RCC 7860 (cell line): ENCODE results near the gene POTEM.
"Not testable (repeated sequence)": the region's sequence is repeated elsewhere in the genome, so short reads cannot be mapped to it uniquely, and the experiment has no call there.

ENCODE experiments used
- DNase-seq: peaks from one replicate; pipeline ENCODE4 v3.0.0-alpha.2; 2015; ENCODE audit warnings: low spot score
- FAIRE-seq: peaks from 2 replicates; lab custom pipeline; 2012; peaks lifted over from hg19 to GRCh38; lab: Jason Lieb, UNC

POTEM gene

DNA sequence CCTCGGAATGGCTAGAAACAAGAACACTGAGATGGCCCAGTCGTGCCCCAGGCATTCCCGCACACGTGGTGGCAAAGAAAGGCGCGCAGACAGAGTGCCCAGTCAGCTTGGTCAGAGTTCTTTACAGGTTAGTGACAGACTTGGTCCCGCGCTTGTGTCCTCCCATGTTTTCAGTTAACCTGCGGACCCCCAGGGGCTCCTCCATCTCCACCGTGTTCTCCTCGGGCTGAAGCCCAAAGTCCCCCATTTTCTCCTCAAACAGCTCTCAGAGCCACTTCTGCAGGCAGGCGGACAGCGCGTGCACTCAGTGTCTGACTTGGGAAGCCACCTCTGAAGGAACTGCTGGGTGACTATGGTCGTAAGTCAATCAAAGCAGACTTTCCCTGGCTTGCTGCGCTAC, 60.7 kb downstream of the POTEM start:
- FAIRE-seq, DNase-seq: not testable (repeated sequence)

DNA sequence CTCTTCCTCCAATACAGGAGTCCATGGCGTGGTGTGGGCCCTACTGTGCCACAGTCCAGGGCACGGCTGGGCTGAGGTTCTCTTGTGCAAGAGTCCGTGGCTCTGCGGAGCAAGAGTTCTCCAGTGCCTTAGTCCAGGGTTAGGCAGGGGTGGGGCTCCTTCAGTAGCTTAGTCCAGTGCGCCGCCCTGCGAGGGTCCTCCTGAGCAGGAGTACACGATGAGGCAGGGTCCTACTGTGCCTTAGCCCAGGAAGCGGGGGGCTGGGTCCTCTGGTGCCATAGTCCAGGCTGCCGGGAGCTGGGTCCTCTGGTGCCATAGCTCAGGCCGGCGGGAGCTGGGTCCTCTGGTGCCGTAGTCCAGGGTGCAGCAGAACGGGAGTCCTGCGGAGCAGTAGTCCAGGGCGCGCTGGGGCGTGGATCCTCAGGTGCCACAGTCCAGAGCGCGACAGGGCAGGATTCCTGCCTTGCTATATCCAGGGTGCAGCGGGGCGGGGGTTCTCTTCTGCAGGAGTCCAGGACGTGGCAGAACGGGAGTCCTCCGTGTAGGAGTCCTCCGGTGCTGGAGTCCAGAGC, 69.7 kb downstream of the POTEM start:
- not testable (repeated sequence) for DNase-seq, FAIRE-seq

DNA sequence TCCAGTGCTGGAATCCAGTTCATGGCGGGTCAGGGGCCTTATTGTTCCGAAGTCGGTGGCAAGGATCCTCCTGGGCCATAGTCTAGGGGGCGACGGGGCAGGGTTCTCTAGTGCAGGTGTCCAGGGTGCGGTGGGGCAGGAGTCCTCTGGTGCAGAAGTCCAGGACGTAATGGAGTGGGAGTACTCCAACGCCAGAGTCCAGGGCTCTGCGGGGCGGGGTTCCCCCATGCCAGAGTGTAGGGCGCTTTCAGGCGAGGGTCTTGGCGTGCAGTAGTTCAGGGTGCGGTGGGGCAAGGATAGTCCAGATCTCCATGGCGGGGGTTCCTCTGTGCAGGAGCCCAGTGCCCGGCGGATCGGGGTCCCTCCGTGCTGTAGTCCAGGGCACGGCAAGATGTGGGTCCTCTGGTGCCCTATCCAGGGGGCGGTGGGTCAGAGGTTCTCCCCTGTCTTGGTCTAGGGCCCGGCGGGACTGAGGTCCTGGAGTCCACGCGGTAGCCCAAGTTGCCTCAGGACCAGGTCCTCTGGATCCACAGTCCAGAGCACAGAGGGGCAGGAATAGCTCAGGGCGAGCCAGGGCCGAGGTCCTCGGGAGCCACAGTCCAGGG, 70.9 kb downstream of the POTEM start:
- not testable (repeated sequence) for FAIRE-seq, DNase-seq

DNA sequence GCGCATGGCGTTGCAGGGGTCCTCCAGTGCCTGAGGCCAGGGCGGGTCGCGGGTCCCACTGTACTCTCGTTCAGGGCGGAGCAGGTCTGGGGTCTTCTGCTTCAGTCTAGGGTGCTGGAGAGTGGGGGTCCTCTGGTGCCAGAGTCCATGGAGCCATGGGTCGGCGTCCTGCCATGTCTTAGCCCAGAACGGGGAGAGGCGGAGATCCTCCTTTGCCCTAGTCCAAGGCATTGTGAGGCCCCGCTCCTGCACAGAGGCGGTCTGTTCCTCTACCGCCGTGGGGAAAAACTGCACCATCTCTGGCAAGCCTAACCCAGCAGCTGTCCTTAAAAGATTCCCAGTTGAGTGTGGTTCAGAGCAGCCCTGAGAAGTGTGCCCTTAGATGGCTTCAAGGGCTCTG, 71.6 kb downstream of the POTEM start:
- DNase-seq, FAIRE-seq: not testable (repeated sequence)

DNA sequence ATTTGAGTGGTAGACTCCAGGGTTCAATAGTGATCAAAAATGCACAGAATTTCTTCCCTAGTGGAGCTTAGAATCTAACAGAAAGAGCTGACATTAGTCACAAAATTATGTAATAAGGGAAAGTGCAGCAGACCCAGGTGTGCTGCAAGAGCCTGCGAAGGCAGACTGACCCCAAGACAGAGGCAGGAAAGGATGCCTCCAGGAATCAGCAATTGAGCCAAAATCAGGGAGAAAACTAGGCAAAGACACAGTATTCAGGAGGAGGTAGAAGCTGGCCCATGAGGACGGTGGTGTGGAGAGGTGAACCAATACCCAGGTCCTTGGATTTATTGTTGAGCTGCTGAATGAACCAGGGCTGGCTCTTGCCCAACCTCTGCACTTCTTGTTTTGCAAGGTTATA, 76.2 kb downstream of the POTEM start:
- DNase-seq, FAIRE-seq: not testable (repeated sequence)
